ENCODE data around the gene PAK1. TPM values are rescaled to one million over a fixed set of nuclear protein-coding genes. Genes with fewer than 3 reads are reported as not detected.

The PAK1 gene
- total and polyA plus RNA-seq, 2 of the 8 experiments (the other 6 are each of a cell fraction or from before 2014, with no cell fraction given), result 87.7 to 151 TPM

GRCh38 chr11:77345621-77346020 lies 128.3 kb downstream of the PAK1 start (continued):
- no peak for TF ChIP-seq CHD7 (IDR thresholded peaks at IDR 0.05; ENCODE audit: insufficient replicate concordance, low read length)
- TF ChIP-seq, protein P1, sequence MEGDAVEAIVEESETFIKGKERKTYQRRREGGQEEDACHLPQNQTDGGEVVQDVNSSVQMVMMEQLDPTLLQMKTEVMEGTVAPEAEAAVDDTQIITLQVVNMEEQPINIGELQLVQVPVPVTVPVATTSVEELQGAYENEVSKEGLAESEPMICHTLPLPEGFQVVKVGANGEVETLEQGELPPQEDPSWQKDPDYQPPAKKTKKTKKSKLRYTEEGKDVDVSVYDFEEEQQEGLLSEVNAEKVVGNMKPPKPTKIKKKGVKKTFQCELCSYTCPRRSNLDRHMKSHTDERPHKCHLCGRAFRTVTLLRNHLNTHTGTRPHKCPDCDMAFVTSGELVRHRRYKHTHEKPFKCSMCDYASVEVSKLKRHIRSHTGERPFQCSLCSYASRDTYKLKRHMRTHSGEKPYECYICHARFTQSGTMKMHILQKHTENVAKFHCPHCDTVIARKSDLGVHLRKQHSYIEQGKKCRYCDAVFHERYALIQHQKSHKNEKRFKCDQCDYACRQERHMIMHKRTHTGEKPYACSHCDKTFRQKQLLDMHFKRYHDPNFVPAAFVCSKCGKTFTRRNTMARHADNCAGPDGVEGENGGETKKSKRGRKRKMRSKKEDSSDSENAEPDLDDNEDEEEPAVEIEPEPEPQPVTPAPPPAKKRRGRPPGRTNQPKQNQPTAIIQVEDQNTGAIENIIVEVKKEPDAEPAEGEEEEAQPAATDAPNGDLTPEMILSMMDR (IDR thresholded peaks at IDR 0.05; ENCODE audit: control extremely low read depth in 1 of 3, insufficient read depth in 1 of 3, low read depth in 1 of 3, low read length in 3 of 3), result no peak
- TF ChIP-seq YY1 (IDR thresholded peaks at IDR 0.05; ENCODE audit: low read depth, low read length), result no peak
- no peak for TF ChIP-seq SUZ12 (IDR thresholded peaks at IDR 0.05; ENCODE audit: low read length)
- TF ChIP-seq POU5F1 (IDR thresholded peaks at IDR 0.05; ENCODE audit: low read depth, low read length), result no peak
- TF ChIP-seq GTF2F1 (IDR thresholded peaks at IDR 0.05; ENCODE audit: borderline replicate concordance, low read depth, low read length), result no peak
- TF ChIP-seq EGR1 (IDR thresholded peaks at IDR 0.05; ENCODE audit: borderline replicate concordance, low read depth, low read length), result no peak
- TF ChIP-seq CREB1 (IDR thresholded peaks at IDR 0.05), result no peak
- TF ChIP-seq CHD1 (IDR thresholded peaks at IDR 0.05; ENCODE audit: low read depth, low read length), result no peak
- TF ChIP-seq EP300 (IDR thresholded peaks at IDR 0.05; ENCODE audit: borderline replicate concordance in 1 of 2, low read depth in 2 of 2, low read length in 2 of 2), result no peak
